Colon (tissue), 2 donors: Measurements from ENCODE around the gene PTGDS.

ENCODE experiments used
- FAIRE-seq: peaks from 2 replicates; lab custom pipeline; 2012; peaks lifted over from hg19 to GRCh38; lab: Jason Lieb, UNC
- donor health status: control.
- donor health status: control.

Gene PTGDS

GRCh38 chr9:136946228-136947027 is 30.9 kb upstream of the PTGDS start:
- no peak for FAIRE-seq

- FAIRE-seq, result no peak
These were observed 30.0 kb upstream of the PTGDS start for GRCh38 chr9:136947028-136947891.

DNA sequence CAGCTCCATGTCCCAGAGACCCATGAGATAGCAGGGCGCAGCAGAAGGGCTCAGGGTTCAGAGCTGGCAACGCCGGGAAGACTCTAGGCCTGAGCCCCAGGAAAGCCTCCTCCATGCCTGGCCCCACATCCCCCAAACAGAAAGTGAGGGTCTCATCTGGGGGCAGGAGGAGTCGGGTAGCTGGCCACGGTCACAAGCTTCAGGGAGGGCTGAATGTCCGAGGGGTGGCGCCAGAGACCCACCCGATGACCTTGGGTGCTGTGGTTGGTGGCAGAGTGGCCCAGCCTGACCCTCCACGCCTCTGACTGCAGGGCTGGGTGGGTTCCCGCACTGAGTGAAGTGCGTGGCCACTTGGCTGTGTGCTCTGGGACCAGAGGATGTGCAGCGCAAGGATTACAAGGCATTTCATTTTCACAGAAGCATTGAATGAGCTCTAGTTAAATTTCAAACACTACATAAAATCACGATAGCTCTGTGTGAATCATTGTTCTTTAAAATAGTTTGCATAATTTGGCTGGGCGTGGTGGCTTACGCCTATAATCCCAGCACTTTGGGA is 29.3 kb upstream of the PTGDS start:
- FAIRE-seq, result no peak

DNA sequence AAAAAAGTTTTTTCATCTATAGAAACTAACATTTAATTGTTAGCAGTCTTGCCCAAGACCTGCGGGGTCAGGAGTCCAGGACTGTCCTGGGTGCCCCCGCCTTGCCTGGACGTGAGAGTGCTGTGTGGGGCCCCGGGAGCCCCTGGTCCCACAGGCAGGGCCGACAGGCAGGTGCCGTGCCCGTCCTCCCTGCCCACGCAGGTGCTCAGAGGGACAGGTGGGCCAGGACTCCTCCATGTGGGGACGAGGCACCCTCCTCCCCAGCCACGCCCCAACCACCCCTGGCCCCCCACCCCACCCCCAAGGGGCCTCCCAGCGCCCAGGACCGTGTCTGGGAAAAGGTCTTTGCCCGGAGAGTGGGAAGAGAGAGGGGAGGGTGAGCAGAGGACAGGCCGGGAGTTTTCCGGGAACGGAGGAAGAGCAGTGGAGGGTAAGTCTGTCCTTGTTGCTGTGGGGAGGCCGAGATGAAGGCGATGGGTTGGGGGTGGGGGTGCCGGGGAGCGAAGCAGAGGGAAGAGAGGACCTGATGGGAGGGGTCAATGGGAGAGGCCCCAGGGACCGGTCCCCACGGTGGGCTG is 28.0 kb upstream of the PTGDS start:
- no peak for FAIRE-seq

DNA sequence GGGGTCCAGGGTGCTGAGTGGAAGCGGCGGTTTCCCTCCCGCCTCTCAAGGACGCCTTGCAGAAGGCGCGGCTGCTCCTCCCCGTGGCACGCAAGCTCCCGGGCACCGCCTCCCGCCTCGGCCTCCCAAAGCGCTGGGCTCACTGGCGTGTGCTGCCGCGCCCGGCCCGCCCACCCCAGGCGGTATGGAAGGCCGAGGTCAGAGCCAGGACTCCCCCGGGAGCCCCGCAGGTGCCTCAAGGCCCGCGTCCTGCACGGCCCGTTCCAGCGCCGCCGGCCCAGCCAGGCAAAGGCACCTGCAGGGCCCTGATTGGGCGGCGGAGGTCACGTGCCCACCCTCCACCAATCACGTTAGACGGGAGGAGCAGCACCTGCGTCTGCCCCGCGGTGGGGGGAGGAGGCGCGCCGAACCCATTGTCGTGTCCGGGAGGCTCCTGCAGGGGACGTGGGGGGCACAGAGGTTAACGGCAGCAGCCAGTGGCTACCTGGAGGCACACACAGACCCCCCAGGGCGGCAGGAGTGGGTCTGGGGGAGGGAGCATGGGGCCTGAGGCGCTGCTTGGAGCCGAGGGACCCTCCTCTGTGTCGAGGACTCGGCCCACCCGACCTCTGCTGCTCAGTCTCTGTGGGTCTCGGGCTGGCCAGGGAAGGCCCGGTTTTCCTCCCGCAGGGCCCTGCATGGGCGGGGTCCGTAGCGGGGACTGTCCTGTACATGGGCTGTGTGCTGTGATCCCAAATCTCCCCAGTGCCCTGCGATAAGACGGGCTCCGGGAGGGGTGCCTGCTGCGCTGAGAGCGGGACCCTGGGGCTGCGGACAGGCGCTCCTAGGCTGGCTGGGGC is 27.3 kb upstream of the PTGDS start:
- FAIRE-seq, result no peak

GRCh38 chr9:136950656-136951276 is 26.5 kb upstream of the PTGDS start:
- FAIRE-seq, result no peak

DNA sequence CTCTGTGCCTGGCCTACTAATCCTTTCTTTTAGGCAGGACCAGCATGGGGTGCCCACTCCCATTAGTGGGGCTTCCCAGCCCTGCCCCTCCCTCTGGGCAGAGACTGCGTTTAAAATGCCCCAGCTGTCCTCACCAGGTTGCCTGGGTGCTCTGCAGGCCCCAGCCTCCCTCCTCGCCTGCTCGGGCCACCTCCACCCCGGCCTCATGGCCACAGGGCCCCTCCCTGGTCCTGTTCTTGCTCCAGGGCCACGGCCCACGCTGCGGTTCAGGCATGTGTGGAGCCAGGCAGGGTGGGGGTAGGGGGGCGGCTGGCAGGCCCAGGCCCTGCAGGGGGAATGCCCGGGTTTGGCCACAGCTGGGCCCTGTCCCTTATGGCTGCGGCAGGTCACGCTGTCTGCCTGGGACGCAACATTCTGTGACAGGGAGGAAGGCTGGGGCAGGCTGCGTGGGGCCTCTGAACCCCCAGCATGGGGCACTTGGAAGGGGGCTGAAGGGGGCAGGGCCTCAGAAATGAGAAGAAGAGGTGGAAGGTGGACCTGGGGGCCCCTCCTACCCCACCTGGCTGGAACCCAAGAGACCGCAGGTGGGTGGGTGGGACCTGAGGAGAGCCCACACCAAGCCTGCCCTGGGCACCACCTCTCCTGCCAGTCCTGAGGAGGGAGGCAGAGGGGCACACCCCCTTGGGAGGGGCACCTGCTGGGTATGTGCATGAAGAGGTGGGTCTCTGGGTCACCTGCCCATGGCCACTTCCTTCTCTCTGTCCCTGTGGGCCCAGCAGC is 25.6 kb upstream of the PTGDS start, which contains the start of gene LCN12:
TSS of gene LCN12 (plus strand) at position 733 of the 780 bp plus-strand sequence. CDS start 55 bp downstream, outside the sequence.
- FAIRE-seq, result no peak

DNA sequence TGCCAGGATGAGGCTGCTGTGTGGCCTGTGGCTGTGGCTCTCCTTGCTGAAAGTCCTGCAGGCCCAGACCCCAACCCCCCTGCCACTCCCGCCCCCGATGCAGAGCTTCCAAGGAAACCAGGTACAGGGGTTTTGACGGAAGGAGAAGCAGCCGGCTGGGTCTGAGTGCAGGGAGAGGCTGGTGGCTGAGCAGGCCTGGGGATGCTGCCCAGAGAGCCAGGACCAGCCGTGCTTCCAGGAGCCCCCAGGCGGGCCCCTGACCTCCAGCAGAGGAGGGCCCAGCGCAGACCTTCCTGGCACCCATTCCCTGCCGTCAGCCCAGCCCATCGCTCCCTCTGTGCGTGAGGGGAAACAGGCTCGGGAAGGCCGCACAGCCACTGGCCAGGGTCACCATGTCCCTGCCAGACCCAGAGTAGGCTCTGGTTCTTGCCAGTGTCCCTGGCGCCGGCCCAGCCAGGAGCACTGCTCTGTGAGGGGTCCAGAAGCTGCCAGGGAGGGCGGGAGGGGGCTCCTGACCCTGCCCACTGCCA is 24.9 kb upstream of the PTGDS start:
- FAIRE-seq, result no peak

DNA sequence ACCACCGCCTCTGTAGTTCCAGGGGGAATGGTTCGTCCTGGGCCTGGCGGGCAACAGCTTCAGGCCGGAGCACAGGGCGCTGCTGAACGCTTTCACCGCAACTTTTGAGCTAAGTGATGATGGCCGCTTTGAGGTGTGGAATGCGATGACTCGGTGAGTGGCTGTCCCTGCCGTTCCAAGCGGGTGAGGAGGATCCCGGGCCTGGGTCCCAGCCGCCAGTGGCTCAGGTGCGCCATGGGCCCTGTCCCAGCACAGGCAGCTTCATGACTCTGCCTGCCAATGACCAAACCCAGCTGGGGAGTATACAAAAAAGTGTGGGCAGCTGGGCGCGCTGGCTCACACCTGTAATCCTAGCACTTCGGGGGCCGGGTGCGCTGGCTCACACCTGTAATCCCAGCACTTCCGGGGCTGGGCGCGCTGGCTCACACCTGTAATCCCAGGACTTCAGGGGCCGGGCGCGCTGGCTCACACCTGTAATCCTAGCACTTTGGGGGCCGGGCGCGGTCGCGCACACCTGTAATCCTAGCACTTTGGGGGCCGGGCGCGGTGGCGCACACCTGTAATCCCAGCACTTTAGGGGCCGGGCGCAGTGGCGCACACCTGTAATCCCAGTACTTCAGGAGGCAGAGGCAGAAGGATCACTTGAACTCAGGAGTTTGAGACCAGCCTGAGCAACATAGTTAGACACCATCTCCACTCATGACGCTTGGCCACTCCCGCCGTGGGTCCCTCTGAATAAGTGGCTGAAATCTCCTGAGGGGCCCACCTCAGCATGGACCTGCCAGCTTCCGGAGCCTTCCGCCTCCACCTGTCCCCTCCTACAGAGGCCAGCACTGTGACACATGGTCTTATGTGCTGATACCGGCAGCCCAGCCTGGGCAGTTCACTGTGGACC is 24.2 kb upstream of the PTGDS start:
- FAIRE-seq, result no peak

- FAIRE-seq, result no peak
These were observed 23.5 kb upstream of the PTGDS start for GRCh38 chr9:136953771-136954269.

DNA sequence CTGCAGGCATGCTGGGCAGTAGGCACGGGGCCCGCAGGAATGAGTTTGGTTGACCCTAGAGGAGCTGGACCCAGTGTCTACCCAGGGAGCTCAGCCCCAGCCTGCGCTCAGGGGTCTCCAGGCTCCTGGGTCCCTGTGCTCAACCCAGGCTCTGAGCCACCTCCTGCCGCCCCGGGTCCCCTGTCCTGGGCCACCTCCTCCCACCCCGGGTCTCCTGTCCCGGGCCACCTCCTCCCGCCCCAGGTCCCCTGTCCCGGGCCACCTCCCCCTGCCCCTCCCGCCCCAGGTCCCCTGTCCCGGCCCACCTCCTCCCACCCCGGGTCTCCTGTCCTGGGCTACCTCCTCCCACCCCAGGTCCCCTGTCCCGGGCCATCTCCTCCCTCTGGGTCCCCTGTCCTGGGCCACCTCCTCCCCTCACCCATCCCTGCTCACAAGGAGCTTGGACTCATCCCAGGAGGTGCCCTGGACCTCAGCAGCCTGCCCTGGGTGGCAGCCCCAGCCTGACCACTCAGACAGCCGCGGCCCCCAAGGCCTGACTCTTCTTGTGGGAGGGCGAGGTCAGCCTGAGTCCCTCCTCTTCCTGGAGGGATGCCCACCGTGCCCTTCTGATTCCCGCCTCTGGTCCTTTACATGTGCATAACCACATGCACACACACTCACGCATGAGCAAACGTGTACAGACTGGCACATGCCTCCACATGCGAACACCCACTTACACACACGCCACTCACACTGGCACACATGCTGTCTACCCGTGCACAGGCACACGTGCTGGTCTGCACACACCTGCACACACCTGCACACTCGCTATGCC is 22.8 kb upstream of the PTGDS start:
- FAIRE-seq, result no peak

GRCh38 chr9:136955202-136955942 is 21.9 kb upstream of the PTGDS start:
- FAIRE-seq, result no peak

GRCh38 chr9:136955943-136956335 is 21.4 kb upstream of the PTGDS start:
- FAIRE-seq, result no peak

DNA sequence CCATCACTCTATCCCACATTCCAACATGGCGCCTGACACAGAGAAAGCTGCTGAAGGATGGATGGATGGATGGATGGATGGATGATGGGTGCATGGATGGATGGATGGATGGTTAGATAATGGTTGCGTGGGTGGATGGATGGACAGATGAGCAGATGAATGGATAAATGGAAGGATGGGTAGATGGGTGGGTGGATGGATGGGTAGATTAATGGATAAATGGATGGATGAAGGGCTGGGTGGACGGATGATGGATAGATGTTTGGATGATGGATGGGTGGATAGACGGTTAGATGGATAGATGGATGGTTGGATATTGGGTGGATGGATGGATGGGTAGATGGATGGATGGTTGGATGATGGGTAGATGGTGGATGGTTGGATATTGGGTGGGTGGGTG is 20.7 kb upstream of the PTGDS start:
- FAIRE-seq, result no peak

GRCh38 chr9:136957461-136957860 is 19.8 kb upstream of the PTGDS start:
- FAIRE-seq, result no peak

DNA sequence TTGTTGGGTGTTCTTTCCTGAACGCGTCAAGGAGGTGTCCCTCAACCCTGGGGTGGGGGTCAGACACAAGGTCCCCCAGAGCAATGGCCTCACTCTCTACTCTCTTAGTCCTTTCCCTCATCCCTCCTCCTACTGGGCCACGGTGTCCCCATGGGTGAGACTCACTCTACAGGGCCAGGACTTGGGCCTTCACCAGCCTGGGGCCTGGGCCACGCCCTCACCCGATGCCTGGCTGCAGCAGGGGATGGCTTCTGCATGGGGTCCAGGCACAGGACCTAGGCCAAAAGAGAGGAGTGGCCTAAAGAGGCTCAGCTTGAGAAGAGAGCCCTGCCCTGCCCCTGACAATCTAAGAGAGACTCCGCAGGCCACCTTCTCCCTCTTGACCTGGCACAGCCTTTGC is 19.4 kb upstream of the PTGDS start:
- no peak for FAIRE-seq

DNA sequence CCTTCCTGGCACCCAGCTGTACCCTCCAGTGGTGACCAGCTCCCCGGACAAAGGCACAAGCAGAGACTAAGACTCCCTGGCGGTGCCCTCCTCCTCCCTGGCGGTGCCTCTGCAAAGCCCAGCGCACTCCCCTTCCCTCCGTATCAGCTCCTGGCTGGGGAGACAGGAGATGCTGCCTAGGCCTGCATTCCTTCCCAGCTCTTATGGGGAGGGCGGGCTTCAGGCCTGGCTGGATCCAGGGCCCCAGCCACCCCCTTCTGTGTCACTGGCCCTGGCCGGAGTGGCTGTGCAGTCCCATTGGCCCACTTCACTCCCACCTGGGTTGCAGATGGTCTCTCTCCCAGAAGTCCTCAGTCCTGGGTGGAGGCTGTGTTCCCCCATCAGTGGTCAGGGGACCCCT is 18.8 kb upstream of the PTGDS start:
- FAIRE-seq, result no peak
